IPS DF 19.7 (cell line): ENCODE data around the gene RHOD.

ENCODE experiments used
- DNase-seq: peaks from one replicate; pipeline ENCODE4 v3.0.0-alpha.2; 2013; ENCODE audit warnings: low read depth, low spot score

Gene RHOD

DNA sequence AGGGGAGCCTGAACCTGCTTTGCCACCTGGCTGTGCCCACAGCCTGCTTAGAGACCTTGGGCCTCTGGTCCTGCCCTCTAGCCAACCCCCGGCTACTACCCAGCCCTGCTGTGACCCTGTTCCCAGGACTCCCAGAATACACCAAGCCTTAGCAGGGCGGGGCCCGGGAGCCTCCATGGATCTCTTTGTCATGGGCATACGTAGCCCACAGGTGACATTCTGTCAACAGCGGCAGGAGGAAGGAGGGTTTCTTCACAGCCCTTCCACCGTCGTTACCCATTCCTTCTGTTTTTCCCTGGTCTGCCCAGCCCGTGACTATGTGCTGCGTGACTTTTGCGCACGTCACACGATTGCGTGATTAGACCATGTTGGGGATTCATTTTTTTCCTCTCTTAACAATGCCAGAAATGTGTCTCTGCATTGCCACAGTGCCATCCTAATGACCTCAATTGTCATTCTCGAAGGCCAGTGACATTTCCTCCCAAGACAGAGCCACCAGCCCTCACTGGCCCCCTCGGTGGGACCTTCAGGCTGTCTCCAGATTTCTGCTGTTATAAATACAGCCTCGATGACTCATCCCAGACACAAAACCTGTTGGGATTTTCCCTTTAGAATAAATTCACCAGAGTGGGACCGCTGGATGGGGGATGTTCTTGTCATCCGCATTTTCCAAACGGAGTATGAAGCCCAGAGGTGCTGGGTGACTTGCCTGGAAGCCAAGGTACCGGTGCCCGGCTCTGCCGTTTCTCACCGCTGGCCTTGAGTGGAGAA lies 24.7 kb upstream of the RHOD start:
- no peak for DNase-seq

DNA sequence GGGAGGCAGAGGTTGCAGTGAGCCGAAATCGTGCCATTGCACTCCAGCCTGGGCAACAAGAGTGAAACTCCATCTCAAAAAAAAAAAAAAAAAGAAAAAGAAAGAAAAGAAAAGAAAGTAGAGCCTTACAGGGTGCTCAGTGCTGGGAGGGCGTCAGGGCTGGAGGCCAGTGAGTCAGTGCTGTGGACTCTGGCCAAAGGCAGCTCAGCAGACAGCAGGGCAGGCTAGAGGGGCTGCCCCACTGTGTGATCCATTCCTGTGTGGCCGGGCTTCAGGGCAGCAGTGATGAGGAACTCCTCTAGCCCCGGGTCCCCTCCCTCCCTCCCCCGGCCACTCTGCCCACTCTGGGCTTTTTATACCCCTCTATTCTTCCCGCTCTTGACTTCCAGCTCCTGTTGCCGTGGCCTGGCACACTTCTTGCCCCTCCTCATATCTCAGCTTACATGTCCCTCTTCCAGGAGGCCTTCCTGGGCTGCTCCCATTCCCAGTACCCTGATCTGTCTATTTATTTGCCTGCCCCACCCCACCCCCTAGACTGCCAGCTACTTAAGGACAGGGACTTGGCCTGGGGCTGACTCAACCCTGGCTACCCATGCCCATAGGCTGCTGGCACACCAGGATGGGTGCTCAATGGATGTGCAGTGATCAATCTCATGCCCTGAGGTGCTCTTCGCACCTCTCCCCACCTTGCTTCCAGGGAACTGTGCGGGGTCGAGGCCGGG lies 23.7 kb upstream of the RHOD start:
- no peak for DNase-seq

DNA sequence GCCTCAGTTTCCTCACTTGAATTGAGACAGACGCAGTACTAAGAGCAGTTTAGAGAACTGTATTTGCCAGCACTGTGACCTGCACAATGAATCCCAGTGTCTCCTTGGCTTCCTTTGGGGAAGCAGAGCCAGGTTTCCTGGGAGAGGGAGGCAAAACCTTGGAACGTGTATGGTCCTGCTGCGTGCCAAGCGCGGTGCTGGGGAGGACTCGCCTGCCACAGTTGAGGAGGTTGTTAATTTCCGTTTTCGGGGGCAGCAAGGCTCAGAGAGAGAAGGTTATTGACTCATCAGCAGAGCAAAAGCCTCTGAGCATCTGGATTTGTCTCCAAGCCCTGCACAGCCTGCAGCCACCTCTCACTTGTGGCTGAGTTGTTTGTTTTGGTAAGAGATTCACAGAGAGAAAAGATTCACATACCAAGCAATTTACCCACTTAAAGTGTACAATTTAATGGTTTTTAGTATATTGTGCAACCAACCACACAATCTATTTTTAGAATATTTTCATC lies 22.9 kb upstream of the RHOD start:
- no peak for DNase-seq

DNA sequence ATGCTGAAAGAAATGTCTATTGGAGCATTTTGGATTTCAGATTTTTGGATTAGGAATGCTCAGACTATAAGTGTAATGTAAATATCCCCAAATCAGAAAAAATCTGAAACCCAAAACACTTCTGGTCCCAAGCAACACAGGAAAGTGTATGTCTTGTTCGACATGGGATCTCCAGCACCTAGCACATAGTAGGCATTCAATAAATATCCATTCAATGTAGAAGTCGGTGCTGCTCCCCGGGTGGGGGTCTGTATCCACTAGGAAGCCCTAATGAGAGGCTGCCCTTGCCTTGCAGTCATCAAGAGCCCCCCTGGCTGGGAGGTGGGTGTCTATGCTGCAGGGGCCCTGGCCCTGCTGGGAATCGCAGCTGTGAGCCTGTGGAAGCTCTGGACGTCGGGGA lies 22.3 kb upstream of the RHOD start:
- no peak for DNase-seq

DNA sequence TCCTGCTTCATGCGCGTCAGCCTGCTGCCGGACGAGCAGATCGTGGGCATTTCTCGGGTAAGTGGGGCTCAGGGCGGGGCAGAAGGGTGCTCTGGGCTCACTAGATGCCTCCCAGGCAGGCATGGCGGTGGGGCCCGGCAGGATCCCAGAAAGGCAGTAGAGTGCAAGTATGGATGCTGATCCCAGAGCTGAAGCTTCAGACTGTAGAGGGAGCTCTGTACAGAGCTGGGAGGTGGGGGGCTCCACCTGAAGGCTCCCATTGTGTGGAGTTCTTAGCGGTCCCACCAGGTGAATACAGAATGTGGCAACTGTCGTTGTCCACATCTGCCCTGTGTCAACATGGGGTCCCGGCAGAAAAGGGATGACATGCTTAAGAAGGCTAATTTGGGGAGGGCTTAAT lies 16.5 kb upstream of the RHOD start:
- DNase-seq: no peak

DNA sequence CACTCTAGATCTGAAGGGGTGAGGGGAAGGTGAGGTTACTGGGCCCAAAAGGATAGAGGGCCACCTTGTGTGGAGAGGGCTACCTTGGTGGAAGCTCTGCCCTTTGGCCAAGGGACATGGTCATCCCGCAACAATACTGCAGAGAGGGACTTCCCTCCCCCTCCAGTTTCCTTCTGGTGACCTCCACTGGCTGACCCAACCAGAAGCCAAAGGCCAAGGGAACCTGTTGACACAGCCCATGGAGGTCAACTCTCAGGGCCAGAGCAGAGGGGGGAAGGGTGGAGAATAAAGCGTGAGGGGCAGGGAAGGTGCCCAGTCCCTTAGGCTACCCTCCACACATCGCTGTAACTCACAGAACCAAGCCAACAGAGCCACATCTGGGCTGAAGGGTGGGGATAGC lies 15.0 kb upstream of the RHOD start:
- no peak for DNase-seq

DNA sequence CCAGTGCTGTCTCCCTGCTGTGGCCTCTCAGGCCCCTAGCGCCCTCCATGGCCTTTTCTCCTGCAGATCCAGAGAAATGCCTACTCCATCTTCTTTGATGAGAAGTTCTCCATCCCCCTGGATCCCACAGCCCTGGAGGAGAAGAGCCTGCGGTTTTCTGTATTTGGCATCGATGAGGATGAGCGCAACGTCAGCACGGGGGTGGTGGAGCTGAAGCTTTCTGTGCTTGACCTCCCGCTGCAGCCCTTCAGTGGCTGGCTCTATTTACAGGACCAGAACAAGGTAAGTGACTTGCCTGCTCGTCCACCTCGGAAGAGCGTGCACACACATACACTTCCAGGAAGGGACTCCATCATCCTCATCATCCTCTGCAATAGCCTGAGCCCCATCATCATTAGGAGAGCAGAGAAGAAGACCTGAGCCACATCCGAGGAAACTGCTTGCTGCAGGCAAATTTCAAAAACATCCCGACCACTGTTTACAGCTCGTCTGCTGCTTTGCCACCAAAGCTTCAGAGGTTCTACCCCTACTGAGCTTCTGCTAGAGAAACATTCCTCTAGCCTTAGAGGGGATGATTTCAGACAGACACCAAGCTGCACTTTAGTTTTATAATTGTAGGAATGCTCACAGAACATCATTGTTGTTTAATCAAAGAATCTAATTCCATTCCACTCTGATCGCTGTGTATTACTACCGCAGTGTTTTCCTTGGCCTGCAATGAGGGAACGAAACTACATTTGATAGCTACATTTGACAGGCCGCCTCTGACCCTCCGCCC lies 12.9 kb upstream of the RHOD start:
- DNase-seq: no peak

DNA sequence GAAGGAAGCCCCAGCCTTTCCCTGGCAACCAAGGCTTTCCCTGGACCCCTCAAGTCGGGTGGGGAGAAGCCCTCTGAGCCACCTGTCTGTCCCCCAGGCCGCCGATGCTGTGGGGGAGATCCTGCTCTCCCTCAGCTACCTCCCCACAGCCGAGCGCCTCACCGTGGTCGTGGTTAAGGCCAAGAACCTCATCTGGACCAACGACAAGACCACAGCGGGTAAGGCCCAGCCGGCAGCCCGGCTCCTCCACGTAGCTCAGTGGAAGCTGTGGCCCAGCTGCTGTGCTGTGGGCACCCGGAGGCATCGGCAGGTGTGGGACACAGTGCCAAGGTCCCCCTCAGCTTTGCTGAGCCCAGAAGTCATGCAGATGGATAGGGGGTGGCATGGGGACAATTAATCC lies 12.2 kb upstream of the RHOD start:
- no peak for DNase-seq

DNA sequence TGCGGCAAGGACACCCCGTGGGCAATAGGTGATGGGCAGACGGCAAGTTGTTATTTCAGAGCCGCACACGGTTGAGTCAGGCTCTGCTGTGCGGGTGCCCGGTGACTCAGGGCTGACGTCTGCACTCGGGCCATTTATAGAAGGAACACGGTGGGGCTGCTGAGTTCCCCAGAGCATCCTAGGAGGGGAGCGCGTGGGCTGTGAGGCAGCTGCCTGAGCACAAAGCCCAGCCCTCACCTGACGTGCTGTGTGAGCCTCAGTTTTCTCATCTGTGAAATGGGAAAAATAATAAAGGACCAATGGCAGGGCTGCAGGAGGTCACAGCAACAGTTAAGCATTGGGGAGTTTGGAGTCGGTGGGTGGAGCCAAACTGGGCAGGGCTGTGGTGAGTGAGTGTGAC lies 11.3 kb upstream of the RHOD start:
- no peak for DNase-seq

DNA sequence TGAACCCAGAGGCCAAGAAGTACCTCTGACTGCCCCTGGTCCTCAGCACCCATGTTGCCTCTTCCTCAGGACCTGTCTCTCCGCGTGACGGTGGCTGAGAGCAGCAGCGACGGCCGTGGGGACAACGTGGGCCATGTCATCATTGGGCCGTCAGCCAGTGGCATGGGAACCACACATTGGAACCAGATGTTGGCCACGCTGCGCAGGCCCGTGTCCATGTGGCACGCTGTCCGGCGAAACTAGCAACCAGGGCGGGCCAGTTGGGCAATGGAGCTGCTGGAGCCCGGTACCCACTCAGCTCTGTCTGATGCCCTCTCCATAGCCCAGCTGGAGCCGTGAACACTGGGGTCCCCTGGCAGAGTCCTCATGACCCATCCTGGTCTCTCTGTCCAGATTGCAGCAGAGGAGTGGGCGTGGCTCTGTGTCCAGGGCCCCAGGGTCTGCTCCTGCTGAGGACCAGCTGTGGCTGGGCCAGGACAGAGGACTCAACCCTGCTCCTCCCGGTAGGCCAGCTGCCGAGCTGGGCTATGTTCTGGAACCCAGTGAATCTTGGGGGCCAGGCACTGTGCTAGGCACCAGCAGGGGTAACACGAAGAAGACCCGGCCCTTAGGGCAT lies 8.0 kb upstream of the RHOD start:
- no peak for DNase-seq

DNA sequence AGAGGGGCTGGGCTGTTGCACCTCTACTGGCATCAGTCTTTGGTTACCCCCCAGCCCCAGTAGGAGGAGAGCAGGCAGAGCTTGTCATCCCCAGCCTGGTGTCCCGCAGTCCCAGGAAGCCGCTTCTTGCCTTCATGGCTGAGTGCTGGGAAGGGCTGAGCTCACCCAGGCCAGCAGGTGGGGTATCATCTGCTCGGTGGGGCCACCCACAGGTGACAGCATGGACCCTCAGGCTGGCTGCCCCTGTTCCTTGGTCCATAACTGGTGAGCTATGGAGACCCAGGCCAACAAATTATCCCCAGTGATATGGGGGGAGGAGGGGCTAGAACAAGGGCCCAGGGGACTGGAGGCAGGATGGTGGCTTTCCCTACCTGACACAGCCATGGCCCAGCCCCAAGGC lies 6.5 kb upstream of the RHOD start:
- DNase-seq: no peak

DNA sequence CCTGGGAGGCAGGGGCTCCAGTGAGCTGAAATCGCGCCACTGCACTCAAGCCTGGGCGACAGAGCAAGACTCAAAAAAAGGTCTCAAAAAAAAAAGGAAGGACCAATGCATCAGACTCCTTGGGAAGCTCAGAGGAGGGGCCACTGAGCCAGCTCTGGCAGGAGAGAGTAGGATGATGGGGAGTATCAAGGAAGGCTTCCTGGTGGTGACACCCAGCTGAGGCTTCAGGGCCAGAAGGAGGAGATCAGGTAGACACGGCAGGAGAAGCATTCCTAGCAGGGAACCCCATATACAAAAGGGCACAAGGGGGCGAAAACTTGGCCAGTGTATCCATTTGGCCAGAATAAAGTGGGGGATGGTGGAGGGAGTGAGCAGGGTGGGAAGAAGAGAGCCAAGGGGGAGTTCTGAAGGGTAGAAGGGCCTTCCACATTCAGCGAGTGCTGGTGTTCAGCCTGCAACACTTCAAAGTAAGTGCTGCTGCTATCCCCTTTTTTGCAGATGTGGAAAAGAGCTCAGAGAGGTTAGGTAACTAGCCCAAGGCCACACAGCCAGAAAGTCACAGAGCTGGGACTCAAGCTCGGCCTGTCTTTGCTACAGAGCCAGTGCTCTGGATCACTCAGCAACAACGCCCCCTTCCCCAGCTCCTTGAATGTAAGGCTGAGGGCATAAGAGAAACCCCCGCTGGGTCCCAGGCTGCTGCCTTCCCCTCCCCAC lies 5.3 kb upstream of the RHOD start:
- no peak for DNase-seq

DNA sequence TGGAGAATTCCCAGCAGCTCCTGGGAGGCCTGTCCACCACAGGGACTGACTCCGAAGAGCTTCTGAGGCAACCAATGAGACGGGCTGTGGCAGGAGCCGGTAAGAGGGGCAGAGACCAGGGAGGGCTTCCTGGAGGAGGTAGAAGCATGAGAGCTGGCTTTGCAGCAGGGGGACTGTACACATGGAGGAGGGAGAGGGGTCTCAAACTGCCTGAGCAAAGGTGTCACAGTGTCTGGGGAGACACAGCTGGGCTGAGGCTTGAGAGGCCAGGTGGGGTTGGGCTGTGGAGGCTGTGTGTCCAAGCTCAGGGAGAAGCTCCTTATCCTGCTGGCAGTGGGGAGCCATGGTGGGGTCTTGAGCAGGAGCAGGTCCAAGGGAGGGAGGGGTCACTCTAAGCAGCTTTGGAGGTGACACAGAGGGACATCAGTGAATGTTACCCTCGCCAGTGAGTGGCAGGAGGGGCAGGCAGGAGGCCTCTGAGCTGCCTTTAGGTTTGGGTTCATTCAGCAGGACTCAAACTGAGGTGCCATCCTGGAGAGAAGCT lies 4.6 kb upstream of the RHOD start:
- no peak for DNase-seq

DNA sequence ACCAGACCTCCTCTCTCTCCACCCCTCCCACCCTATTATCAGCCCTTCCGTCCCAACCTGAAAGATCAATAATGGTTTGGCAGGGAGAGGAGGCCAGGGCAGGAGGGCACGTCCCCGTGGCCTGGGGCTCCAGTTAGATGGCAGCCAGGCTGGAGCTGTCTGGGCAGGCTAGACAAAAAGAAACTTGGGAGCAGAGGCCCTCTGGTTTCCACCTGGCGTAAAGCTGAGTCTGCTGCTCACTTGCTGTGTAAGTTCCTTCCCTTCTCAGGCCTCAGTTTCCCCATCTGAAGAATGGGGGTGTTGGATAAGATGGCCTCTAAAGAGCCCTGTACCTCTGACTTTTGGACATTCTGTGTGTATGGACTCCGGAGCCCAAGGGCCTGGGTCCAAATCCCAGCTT lies 3.8 kb upstream of the RHOD start:
- no peak for DNase-seq

DNA sequence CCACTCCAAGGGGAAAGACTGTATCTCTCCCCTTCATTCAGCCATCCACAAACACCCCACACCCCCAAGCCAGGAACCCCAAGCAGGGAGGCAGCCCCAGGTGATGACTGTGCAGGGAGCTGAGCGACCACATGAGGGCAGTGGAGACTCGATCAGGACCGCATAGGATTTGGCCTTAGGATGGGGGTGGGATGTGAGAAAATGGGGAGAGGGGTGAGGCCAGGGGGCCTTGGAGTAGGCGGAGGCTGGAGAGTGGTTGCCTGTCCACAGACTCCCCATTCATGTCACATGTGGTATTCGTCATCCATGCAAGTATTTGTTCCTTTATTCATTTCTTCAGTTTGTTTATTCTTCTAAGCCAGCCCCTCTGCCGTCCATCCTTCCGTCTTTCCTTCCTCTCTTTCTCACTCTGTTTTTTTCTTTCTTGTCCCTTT lies 2.7 kb upstream of the RHOD start:
- no peak for DNase-seq

DNA sequence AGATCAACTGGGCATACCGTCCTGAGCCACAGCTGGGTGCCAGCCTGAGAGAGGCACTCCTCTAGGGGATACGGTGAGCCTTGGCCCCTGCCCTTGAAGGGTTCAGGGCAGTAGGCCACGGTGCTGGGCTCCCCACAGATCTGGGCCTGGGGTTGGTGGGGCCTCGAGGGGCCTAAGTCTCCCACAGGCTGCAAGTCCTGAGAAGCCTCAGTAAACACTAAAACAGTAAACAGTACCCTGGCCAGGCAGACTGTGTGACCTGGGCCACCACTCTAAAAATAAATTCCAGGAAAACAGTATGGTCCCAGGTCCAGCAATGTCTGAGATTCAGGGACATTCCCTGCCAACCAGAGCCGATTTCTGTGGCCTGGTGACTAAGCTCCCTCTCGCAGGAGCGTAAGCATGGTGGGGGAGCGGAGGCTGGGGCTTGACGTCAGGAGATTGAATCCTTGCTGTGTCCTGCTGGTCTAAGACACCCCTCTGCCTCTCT lies 2.3 kb upstream of the RHOD start:
- no peak for DNase-seq

DNA sequence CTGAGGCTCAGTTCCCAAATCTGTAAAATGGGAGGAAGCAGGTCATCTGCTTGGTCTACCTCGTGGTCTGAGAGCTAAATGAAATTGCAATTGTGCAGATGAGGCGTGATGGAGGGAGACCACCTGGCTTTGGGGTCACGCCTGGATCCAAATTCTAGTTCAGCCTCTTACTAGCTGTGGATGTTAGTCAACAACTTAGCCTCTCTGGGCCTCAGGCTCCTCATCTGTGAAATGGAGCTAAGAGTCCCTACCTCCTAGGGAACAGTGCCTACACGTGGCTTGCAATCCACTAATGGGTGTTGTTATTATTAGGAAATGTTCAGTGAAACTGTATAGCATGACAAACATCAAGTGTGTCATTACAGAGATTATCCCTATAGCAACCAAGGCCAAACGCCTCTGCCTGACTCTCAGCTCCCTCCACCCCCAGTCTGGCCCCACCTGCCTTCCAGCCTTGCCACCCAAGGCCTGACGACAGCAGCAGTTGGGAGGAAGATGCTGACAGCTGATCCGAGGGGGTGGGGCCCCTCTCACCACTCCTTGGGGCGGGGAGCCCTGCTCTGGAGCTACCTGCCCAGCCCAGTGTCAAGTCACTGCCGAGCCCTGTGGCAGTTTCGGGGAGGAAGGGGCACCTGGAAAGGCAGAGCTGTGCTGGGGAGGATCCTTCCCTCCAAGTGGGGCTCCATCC lies 1.7 kb upstream of the RHOD start:
- DNase-seq: no peak

DNA sequence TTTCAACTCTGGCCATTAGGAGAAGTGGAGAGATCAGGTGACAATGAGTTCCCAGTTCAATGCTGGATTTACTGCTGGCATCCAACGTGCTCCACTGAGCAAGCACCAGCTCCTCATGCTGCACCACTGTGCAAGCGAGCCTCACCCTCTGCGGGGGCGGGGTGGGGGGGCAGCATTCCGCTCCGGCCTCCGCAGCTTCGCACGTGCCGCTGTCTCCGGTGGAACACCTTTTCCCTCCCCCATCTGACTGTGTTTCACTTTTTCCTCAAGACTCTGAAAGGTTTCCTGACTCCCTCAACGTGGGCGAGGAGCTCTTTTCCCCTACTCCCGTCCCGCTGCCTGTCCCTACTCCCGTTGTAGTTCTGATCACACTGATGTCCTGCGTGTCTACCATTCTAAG lies 835 bp upstream of the RHOD start:
- no peak for DNase-seq

DNA sequence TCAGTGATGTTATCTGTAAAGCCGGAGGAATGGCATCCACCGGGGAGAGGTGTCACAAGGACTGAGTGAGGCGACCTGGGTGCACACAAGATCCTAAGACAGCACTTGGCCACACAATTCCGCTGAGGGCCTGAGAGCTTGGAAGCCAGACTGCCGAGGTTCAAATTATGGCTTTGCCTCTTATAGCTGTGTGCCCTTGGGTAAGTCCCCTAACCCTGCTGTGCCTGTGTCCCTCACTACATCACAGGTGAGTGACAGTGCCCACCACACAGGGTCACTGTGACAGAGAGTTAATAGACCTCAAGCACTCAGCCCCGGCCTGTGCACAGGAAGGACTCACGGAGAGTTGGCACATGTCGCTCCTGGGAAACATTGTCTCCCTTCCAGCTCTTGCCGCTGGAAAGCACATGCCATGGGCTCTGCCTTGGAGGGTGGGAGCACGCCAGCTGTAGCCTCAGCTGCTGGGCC lies 592 bp downstream of the RHOD start:
- no peak for DNase-seq

DNA sequence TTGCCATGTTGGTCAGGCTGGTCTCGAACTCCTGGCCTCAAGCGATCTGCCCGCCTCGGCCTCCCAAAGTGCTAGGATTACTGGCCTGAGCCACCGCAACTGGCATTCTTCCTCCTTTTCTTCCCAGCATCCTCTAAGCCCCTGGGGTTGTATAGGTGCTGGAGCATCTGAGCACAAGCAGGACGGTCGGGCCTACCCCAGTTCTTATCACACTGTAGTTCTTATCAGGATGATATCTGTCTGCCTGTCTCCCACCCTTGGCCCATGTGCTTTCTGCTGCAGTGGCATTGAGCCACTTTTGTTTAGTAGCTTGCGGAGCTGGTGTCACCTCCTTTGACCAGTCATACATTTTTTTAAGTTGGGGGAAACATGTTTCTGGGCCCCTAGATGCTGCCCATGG lies 1.9 kb downstream of the RHOD start:
- DNase-seq: no peak
